Psoas muscle (tissue), 8 donors: Measurements from ENCODE around the gene UCK2. TPM values are rescaled to one million over a fixed set of nuclear protein-coding genes. Genes with fewer than 3 reads are reported as not detected.

ENCODE experiments used
- ATAC-seq, 4 donors: fragments of 200-7000 bp; cut with Tn5 transposase; one replicate each; pipeline ENCODE4 v1.9.1; 2020; ENCODE audit warnings: moderate library complexity in 3 of 4, mild to moderate bottlenecking in 2 of 4
- DNase-seq, 2 donors: peaks; one replicate each; pipeline ENCODE4 v3.0.0-alpha.2; 2020
- H3K27ac ChIP-seq: fragments of 200-600 bp; one replicate; pipeline ENCODE4 v1.8.0; 2022
- H3K27me3 ChIP-seq, 3 donors: fragments of 200-600 bp in 1 of 3; one replicate each; pipeline versions ENCODE4 v1.6.1 to v1.8.0; 2013 to 2022; ENCODE audit warnings: low read length in 2 of 3, mild to moderate bottlenecking in 2 of 3, moderate library complexity in 1 of 3; ENCODE audit not compliant: insufficient read depth in 3 of 3
- H3K36me3 ChIP-seq, 2 donors: fragments of 200-600 bp in 1 of 2; one replicate each; pipeline versions ENCODE4 v1.6.1 to v1.8.0; 2013 to 2022; ENCODE audit warnings: low read depth in 1 of 2, mild to moderate bottlenecking in 1 of 2, moderate library complexity in 1 of 2; ENCODE audit not compliant: insufficient read depth in 1 of 2
- H3K4me1 ChIP-seq: fragments of 200-600 bp; one replicate; pipeline ENCODE4 v1.8.0; 2022
- H3K4me3 ChIP-seq: fragments of 200-600 bp; one replicate; pipeline ENCODE4 v1.8.0; 2022; ENCODE audit warnings: mild to moderate bottlenecking
- H3K9me3 ChIP-seq: fragments of 200-600 bp; one replicate; pipeline ENCODE4 v1.8.0; 2022
- WGBS, 3 donors: extraction: QIAGEN DNeasy Blood & Tissue Kit; methylation state at CpG; one replicate each; pipeline versions ENCODE4 v1.1.6 to v1.1.7; 2013; 5-methylcytosine and 5-hydroxymethylcytosine counted together
- intact Hi-C, 2 donors: fragments of 100-400 bp; cut with DNase I; formaldehyde crosslinking; loops; one replicate each; pipeline versions ENCODE4 v1.11.0 to v1.14.2; 2022
- polyA plus RNA-seq, 3 donors: library from polyadenylated mRNA; stranded (reverse); fragments of 200-250 nt; gene quantifications; one replicate each; pipeline ENCODE4 v1.2.3, GENCODE V29; 2013
- total RNA-seq, 4 donors: library from RNA; stranded (reverse); fragmentation: NEBNext Ultra II Directional in 2 of 4; extraction: Animal tissue kit (Norgen Biotek cat#: 25700) in 2 of 4; gene quantifications; one replicate each; pipeline versions ENCODE4 v1.2.1 to v1.2.4, GENCODE V29; 2021 to 2023
- TF ChIP-seq, protein P1 (sequence below): fragments of 200-600 bp; IDR thresholded peaks from one replicate; pipeline ENCODE4 v1.8.0; 2022; ENCODE audit warnings: antibody characterized with exemption
- donor health status: healthy with polysubstance abuse.
- donor health status: DM: no; HTN: no; CAD: no; lungs with moderate emphysema.
- donor health status: Bipolar disorder and iron deficiency.
- donor health status: healthy.
- donor health status: DM: yes; HTN: yes; CAD: no.
- donor health status: DM: no; HTN: no; CAD: no.
- donor health status: DM: no; HTN: no; CAD: no.
- donor health status: DM: yes; HTN: yes; CAD: no.

UCK2 gene
- total and polyA plus RNA-seq, 7 donors, result 14.6 to 273 (median 25.1) TPM

- no peaks in the 10 kb centered on the region for H3K27me3 ChIP-seq
- H3K9me3 ChIP-seq, result no peaks in the 10 kb centered on the region
- WGBS, 3 donors, result 33 to 64% (median 51%) methylated on average over 8 of the region's 8 CpGs
- intact Hi-C loops, result loop anchor here in 1 of 2 donors (5.0 kb wide), 1 partner anchor 40 kb away; no protein-coding TSS in a partner anchor
- DNase-seq, result peak in 1 of 2 donors; percentile 24
- H3K27ac ChIP-seq, result peak overlapping the region; percentile 90
- peak overlapping the region; percentile 34 for H3K4me3 ChIP-seq
- TF ChIP-seq, protein P1, sequence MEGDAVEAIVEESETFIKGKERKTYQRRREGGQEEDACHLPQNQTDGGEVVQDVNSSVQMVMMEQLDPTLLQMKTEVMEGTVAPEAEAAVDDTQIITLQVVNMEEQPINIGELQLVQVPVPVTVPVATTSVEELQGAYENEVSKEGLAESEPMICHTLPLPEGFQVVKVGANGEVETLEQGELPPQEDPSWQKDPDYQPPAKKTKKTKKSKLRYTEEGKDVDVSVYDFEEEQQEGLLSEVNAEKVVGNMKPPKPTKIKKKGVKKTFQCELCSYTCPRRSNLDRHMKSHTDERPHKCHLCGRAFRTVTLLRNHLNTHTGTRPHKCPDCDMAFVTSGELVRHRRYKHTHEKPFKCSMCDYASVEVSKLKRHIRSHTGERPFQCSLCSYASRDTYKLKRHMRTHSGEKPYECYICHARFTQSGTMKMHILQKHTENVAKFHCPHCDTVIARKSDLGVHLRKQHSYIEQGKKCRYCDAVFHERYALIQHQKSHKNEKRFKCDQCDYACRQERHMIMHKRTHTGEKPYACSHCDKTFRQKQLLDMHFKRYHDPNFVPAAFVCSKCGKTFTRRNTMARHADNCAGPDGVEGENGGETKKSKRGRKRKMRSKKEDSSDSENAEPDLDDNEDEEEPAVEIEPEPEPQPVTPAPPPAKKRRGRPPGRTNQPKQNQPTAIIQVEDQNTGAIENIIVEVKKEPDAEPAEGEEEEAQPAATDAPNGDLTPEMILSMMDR, result no peak
- H3K4me1 ChIP-seq, result peaks cover 72% of the 10 kb centered on the region
- H3K36me3 ChIP-seq, result no peaks in the 10 kb centered on the region
- peak; percentile 66 to 86 (median 84) for ATAC-seq
Observed at GRCh38 chr1:165857046-165857801, 29.8 kb downstream of the UCK2 start.

GRCh38 chr1:165858364-165858823 lies 31.0 kb downstream of the UCK2 start:
- WGBS, 3 donors, result 22 to 34% (median 23%) methylated on average over 3 of the region's 3 CpGs
- Histone ChIP-seq H3K4me3 (no peak overlapping the region), H3K27me3 (no peaks in the 10 kb centered on the region), H3K27ac (peak overlapping the region; percentile 90), H3K36me3 (no peaks in the 10 kb centered on the region), H3K9me3 (no peaks in the 10 kb centered on the region), H3K4me1 (peaks cover 74% of the 10 kb centered on the region)
- ATAC-seq (peak; percentile 61 to 80 (median 70)), DNase-seq (no peak)
- TF ChIP-seq, protein P1, result no peak
- intact Hi-C loops, result loop anchor here in 1 of 2 donors (5.0 kb wide), 1 partner anchor 39 kb away; no protein-coding TSS in a partner anchor

GRCh38 chr1:165858967-165859845 lies 31.8 kb downstream of the UCK2 start:
- no peak for ATAC-seq

DNA sequence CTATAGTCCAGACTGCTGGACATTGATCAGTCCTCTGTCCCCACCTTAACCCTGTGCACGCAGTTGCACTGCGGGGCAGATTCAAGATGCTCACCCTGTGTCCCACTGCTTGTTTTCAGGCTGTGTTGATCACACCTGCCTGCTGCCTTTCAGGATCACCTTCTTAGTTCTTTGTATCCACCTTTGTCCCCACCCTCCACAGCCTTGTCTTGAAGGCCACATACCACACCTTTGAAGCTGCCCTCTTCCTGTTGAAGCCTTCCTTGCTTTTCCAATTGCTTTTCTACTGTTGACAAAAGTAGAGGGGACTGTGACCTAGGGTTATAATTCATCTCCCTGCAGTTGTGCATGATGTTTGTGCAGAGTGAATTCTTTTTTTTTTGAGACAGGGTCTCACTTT lies 32.7 kb downstream of the UCK2 start:
- no peak overlapping the region for H3K27ac ChIP-seq
- no peak for ATAC-seq
- TF ChIP-seq, protein P1, result no peak
- intact Hi-C loops, result loop anchor here in 1 of 2 donors (5.0 kb wide), 1 partner anchor 33 kb away; the partner anchor contains the start of gene UCK2
- H3K36me3 ChIP-seq, result no peaks in the 10 kb centered on the region
- no peaks in the 10 kb centered on the region for H3K27me3 ChIP-seq
- H3K9me3 ChIP-seq, result no peaks in the 10 kb centered on the region
- no peak for DNase-seq
- peaks cover 62% of the 10 kb centered on the region for H3K4me1 ChIP-seq
- H3K4me3 ChIP-seq, result no peak overlapping the region
- WGBS, 3 donors, result 96 to 100% (median 97%) methylated on average over 2 of the region's 2 CpGs

More at GRCh38 chr1:165858967-165859845, 31.8 kb downstream of the UCK2 start:
- Histone ChIP-seq H3K9me3 (no peaks in the 10 kb centered on the region), H3K4me3 (no peak overlapping the region), H3K27ac (peak overlapping the region; percentile 90), H3K4me1 (peaks cover 68% of the 10 kb centered on the region), H3K36me3 (no peaks in the 10 kb centered on the region), H3K27me3 (no peaks in the 10 kb centered on the region)
- no peak for DNase-seq
- intact Hi-C loops, result loop anchor here in 1 of 2 donors (5.0 kb wide), 1 partner anchor 38 kb away; no protein-coding TSS in a partner anchor
- 54 to 60% (median 57%) methylated on average over 10 of the region's 10 CpGs for WGBS, 3 donors
- TF ChIP-seq, protein P1, result no peak
